ENCODE results near the gene ERP44. TPM values are rescaled to one million over a fixed set of nuclear protein-coding genes. Genes with fewer than 3 reads are reported as not detected.

The ERP44 gene
- total and polyA plus RNA-seq, 11 donors: 7.9 to 21.6 (median 15.7) TPM

DNA sequence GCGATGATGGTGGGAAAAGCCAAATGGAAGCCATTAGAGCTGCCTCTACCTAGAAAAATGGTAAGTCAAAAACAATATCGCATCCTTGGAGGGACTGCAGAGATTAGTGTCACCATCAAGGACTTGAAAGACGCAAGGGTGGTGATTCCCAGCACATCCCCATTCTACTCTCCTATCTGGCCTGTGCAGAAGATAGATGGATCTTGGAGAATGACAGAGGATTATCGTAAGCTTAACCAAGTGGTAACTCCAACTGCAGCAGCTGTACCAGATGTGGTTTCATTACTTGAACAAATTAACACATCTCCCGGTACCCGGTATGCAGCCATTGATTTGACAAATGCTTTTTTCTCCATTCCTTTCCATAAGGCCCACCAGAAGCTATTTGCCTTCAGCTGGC, 23.8 kb downstream of the ERP44 start:
- ATAC-seq (no peak), DNase-seq (no peak)
- peaks cover 0 to 4% (median 0%) of the 10 kb centered on the region in 9 donors for H3K36me3 ChIP-seq
- H3K4me1 ChIP-seq: peaks cover 0 to 31% (median 10%) of the 10 kb centered on the region in 12 donors
- H3K27me3 ChIP-seq: no peaks in the 10 kb centered on the region
- H3K9me3 ChIP-seq: no peaks in the 10 kb centered on the region
- H3K4me3 ChIP-seq: no peak overlapping the region
- TF ChIP-seq POLR2A (IDR thresholded peaks at IDR 0.05): no peak
- TF ChIP-seq, protein P1, sequence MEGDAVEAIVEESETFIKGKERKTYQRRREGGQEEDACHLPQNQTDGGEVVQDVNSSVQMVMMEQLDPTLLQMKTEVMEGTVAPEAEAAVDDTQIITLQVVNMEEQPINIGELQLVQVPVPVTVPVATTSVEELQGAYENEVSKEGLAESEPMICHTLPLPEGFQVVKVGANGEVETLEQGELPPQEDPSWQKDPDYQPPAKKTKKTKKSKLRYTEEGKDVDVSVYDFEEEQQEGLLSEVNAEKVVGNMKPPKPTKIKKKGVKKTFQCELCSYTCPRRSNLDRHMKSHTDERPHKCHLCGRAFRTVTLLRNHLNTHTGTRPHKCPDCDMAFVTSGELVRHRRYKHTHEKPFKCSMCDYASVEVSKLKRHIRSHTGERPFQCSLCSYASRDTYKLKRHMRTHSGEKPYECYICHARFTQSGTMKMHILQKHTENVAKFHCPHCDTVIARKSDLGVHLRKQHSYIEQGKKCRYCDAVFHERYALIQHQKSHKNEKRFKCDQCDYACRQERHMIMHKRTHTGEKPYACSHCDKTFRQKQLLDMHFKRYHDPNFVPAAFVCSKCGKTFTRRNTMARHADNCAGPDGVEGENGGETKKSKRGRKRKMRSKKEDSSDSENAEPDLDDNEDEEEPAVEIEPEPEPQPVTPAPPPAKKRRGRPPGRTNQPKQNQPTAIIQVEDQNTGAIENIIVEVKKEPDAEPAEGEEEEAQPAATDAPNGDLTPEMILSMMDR (IDR thresholded peaks at IDR 0.05): no peak
- intact Hi-C loops (cut with DNase I): no loop called here
- 97 to 98% (median 98%) methylated on average over 6 of the region's 6 CpGs for WGBS, 4 donors
- no peak overlapping the region for H3K27ac ChIP-seq

GRCh38 chr9:100074093-100074492, 24.7 kb downstream of the ERP44 start:
- intact Hi-C loops (cut with DNase I): no loop called here

DNA sequence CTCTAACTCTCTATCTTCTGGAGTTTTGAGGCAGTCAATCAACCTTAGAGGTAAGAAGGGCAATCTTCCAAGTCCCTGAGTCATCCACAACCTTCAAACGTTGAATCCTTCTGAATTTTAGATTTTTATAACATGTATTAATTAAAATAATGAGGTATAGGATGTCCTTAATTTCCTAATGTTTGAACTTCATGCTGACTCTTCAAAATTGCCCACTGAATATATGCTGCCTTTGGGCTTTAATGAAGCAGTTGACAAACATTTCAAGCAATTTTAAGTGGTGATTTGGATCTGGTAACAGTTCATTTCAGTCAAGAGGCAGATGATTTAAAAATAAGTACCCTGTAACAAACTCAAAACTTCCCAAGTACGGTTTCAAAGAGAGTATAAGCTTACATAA, 26.0 kb downstream of the ERP44 start:
- Histone ChIP-seq H3K4me1 (peaks cover 0 to 31% (median 8%) of the 10 kb centered on the region in 12 donors), H3K27ac (no peak overlapping the region), H3K36me3 (peaks cover 0 to 4% (median 0%) of the 10 kb centered on the region in 9 donors), H3K9me3 (no peaks in the 10 kb centered on the region), H3K27me3 (no peaks in the 10 kb centered on the region), H3K4me3 (no peak overlapping the region)
- TF ChIP-seq POLR2A (IDR thresholded peaks at IDR 0.05): no peak
- TF ChIP-seq, protein P1 (IDR thresholded peaks at IDR 0.05): no peak
- DNase-seq (no peak), ATAC-seq (no peak)
- intact Hi-C loops (cut with DNase I): no loop called here
- 58 to 73% (median 65%) methylated on average over 2 of the region's 2 CpGs for WGBS, 4 donors

More at GRCh38 chr9:100074093-100074492, 24.7 kb downstream of the ERP44 start:
- H3K4me3 ChIP-seq: no peak overlapping the region
- TF ChIP-seq POLR2A (IDR thresholded peaks at IDR 0.05): no peak
- TF ChIP-seq, protein P1 (IDR thresholded peaks at IDR 0.05): no peak
- 55 to 69% (median 65%) methylated on average over 6 of the region's 6 CpGs for WGBS, 4 donors
- H3K36me3 ChIP-seq: peaks cover 0 to 4% (median 0%) of the 10 kb centered on the region in 9 donors
- H3K27ac ChIP-seq: no peak overlapping the region
- H3K9me3 ChIP-seq: no peaks in the 10 kb centered on the region
- DNase-seq (no peak), ATAC-seq (peak in 2 of 4 donors; percentile 46 to 59)
- no peaks in the 10 kb centered on the region for H3K27me3 ChIP-seq
- peaks cover 0 to 31% (median 8%) of the 10 kb centered on the region in 12 donors for H3K4me1 ChIP-seq

GRCh38 chr9:100071271-100071670, 27.5 kb downstream of the ERP44 start:
- DNase-seq: no peak
- ATAC-seq: no peak
- peaks cover 0 to 31% (median 13%) of the 10 kb centered on the region in 12 donors for H3K4me1 ChIP-seq
- no peaks in the 10 kb centered on the region for H3K27me3 ChIP-seq
- H3K9me3 ChIP-seq: no peaks in the 10 kb centered on the region
- intact Hi-C loops (cut with DNase I): no loop called here
- WGBS, 4 donors: 85 to 93% (median 90%) methylated on average over 2 of the region's 2 CpGs
- no peak overlapping the region for H3K27ac ChIP-seq
- H3K4me3 ChIP-seq: no peak overlapping the region
- no peak for TF ChIP-seq POLR2A (IDR thresholded peaks at IDR 0.05)
- TF ChIP-seq, protein P1 (IDR thresholded peaks at IDR 0.05): no peak
- H3K36me3 ChIP-seq: peaks cover 0 to 4% (median 0%) of the 10 kb centered on the region in 9 donors
